Stimulated activated CD8-positive, alpha-beta memory T cell treated with anti-CD3 and anti-CD28 coated beads, Interleukin-4, amount 100 ng/mL, for 24 hours (primary cell): Measurements from ENCODE around the gene TECPR1.

Source experiments
- DNase-seq: peaks from one replicate; pipeline ENCODE4 v3.0.0-alpha.2; 2020; ENCODE audit warnings: low read depth

Gene TECPR1

DNA sequence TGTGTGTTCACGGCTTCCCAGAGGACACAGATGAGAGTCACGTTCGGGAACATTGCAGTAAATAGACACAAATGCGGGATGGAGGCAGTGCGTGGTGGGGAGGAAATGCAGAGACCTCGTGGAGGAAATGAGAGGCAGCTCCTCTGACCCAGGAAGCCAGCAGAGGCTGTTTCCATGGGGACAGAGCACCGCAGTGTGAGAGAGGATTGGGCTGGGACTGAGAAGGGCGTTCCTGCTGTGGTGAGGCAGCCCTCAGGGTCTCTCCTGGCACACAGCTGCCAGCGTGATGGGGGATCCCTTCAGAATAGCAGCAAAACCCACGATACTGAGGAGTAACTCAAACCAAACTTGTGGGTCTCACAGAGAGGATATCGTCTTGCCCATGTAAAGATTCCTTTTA, 62.5 kb downstream of the TECPR1 start:
- DNase-seq: no peak

DNA sequence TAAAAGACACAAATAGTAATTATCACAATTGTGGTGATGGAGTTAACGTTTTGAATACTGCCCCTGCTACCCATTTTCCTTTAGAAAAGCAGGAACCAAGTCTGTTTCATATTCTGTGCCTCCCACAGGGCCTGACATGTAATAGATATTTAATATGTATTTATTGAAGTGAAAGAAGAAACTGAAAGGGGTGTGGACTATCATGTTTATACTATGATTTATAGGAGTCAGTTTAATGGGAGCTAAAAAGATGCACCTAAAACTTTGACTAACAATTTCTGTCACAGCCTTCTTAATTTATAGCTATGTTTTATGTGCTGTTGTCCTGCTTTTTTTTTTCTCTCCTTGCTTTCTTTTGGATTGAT, 64.9 kb downstream of the TECPR1 start:
- no peak for DNase-seq

DNA sequence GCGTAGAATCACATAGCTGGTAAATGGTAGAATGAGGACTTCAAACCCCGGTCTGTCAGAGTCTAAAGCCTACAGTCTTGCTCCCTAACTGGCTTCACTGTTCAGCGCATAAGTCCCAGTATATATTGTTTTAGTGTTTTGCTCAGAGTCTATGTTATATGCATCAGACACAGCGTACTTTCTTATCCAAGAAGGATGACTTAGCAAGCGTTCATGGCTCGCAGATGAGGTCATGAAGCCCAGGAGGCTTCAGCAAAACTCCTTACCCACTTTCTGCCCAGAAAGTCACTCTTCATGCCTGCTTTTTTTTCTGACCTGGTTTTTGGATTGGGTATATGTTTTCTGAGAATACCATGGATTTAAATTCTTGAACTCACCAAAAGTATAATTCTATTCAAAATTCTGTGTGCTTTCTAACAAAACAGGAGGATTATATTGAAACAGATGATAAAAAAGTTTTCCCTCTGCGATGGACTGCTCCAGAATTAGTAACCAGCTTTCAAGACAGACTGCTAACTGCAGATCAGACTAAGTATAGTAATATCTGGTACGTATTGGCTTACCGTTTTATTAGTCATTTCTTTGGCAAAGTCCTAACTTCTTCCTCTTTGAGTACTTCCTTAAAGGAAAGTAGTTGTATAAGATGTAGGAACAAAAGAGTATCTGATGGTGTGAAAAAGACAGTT, 65.4 kb downstream of the TECPR1 start:
- DNase-seq: no peak

DNA sequence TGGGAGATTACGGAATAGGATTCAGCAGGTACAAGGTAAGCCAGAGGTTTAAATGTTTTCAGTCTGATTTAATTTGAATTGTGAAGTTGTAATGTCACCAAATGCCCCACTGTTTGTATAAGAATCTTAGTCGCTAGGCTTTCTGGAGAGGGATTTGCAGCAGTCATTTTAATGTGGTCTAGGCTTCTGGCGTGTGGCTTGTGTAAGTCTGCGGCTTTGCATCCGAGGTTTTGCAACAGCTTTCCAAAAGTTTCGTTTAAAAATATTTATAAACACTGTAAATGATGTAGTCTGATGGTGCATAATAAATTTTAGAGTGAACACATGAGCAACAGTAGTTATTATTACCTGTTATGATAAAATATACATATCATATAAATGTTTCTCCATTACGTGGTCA, 66.9 kb downstream of the TECPR1 start:
- DNase-seq: no peak

DNA sequence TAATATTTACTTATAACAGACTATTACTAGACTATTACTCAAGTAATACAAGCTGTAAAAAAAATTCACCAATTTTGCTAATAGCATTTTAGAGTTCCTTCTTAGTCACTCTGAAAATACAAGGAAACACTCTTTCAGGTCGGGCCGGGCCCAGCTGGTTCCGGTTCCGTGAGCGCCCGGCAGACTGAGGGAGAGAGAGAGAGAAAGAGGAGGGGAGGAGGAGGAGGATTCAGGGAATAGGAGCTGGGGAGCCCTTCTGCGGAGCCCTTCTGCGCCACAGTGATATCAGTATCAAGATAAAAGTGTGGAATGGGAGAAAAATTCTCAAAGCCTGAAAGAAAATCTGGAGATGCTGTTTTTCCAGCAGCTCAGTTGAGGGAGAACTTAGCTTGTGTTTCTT, 71.3 kb downstream of the TECPR1 start:
- DNase-seq: no peak

DNA sequence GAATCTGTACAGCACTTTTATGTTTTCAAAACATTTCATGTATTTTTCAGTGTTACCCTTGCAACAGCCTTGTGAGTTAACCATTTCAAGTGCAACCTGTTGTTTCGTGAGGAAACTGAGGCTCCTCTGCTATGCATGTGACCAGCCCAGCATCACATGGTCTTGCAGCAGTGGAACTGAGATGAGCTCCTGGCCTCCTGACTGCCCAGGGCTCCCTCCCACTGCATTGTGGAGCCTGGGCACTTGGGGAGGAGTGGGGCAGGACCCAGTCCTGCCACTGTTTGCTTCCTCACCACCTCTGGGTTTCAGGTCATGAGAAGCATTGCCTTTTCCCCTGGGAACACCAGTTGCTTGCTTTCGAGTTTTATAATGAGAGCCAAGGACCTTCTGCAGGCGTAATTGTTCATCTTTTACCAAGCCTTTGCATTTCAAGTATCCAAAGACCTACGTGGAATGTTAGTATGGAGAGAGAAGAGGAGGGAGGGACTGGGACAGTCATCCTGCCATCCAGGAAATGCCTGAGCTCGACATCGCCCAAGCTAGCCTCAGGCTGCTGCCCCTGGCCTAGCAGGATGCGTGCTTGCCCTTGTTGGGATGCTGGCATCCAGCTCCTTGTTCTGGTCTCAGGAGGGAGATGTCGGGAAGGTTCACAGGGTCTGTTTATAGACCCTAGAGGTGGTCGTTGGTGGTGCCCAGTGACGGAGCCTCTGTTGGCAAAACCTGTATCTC, 73.1 kb downstream of the TECPR1 start:
- DNase-seq: no peak

DNA sequence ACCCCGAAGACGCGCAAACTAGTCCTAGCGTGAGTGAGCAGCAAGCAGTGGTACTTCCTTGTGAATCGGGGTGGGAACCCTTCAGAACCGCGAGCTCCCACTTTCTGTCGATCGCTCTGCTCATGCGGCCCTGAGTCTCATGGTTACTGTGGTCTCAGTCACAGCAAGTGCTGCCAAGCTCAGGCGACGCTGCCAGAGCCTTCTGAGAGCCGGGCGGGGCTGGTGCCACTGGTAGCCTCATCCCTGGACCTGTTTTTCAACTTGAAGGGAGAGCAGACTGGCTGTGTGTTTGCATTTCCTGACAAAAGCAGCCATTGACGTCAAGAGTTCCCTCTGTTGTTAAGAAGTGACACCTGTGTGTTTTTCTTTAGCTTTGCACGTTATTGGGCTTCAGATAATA, 73.7 kb downstream of the TECPR1 start:
- no peak for DNase-seq

DNA sequence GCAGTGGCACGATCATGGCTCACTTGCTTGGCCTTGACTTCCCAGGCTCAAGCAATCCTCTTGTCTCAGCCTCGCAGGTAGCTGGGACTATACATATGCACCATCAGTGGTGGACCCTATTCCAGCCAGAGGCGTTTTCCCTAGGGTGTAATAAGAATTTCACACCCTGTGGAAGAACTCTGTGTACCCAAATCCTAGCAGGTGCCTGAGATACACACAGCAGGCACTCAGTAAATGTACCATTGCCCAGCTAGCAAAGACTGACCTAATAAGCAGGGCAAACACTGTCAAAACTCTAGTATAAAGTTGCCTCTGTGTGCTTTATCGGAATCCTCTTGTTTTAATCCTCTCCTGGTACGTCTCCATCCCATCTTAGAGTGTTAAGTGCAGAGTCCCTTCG, 74.5 kb downstream of the TECPR1 start:
- DNase-seq: no peak

DNA sequence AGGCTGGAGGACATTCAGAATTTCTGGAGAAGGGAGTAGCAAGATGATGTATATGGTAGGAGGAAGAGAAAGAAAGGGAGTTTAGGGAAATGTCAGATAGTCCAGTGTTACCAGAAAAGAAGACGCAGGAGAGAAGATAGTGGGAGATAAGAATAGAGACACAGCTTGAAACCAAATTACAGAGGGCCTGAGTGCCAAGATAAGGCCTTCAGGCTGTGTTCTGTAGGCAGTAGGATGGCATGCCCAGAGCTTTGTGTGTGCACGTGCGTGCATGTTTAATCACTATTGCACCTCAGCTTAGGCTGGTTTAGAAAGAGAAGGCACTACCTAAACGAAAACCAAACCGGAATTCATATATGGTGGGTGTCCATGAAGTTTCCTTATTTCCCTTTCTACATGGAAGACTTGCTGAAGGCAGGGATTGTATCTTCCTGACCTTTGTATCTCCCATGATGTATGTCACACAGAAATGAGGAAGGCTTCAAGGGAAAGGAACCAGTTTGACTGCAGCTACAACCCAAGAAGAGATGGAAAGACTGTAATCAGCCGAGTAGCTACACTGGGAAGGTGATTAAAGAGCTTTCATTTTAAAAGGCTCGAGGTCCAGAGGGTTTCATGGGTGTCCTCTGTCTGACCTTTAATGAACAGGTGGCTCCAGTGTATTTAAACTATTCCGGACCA, 76.6 kb downstream of the TECPR1 start:
- no peak for DNase-seq

DNA sequence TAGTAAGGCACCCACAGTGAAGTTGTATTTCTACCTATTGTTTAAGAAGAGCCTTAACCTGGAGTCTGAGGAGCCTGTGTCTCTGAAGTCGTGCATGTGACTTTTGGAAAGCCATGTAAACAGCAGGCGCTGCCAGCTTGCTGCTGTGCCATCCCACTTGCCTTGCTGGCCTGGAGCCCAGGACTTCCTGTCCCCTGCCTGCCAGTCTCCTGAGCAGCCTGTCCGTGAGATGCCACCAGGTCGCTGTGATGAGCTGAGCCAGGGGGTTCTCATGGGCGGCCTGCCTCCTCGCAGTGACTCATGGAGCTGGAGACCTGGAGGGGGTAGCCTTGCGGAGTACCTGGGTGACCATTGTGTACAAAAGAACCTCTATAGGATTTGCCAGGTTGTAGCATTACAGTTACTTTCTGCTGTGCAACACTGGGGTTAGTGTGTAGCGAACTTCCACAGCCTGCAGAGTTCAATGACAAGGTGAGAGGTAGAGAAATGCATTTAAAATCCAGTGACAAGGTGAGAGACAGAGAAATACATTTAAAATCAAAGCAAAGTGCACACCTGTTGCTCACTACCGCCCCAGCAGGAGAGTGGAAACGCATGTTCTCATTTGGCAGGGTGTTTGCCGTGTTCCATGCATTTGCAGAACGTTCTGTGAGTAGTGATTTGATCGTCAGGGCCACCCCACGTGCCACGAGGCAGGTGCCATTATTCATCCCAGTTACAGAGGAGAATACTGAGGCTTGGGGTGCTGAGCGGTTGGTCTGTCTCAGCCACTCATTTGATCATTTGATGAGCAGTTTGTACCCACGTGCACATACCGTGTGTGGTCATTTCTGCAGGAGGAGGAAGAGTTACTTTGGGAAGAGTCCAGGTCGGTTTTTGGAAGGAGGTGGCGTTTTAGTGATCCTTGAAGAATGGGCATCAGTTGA, 77.4 kb downstream of the TECPR1 start:
- DNase-seq: no peak

DNA sequence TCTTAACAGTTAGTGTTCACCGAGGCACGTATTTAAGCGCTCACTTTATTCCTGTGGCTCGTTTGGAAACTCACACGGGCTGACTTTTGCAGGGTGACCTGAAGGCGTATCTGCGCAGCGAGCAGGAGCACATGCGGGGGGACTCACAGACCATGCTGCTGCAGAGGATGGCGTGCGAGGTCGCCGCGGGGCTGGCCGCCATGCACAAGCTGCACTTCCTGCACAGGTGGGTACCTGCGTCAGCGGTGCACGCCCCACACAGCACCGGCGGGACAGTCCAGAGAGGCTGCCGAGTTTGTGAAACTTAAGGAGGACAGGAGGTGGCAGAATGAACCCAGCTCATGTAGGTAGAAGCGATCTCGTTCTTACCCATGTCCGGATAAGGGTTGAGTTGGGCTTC, 80.6 kb downstream of the TECPR1 start:
- DNase-seq: no peak

DNA sequence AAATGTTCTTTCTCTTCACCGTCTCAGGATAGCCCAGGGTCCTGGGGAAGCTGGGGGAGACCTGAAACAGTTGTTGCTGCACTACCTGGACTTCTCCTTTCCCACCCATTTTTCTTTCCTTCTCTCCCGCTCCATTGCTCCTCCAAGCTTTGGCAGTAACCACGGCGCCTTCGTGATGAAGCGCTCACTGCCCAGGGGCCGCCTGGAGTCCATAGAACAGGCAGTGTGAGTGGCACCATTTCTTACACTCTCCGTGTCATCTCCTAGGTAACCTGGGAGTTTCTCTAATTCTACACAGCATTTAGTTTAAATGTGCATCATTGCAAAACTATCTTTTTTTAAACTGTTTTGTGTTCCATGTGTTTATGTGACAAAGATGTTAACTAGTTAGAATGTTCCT, 81.1 kb downstream of the TECPR1 start:
- DNase-seq: no peak

DNA sequence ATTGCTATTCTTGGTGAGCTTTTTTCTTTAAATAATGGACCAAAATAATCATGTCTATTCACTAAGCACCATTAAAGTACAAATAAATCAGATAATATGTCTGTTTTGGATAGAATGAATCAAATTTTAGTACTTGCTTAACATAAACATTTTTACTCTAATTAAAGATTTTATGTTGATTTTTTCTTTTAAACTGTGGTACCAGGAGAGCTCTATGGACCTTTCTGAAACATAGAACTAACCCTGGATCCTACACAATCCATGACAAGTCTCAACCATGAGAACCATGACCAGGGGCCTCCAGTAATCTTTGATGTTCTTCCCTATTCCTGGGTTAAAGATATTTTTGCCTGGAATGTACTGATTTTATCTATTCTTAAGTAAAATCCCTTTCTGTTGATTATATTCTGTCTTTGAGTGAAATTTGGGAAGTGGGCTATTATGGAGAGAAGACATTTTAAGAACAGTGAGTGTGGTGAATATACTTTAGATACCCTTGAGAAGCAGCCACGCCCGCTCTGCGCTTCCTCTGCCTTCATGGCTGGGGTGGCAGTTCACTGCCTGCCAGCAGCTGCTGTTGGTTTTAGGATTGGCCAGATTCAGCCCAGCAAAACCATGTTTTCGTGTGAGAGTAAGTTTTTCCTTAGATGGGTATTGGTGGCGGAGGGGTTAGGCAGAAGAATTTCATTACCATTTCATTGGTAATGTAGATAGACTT, 83.0 kb downstream of the TECPR1 start:
- DNase-seq: no peak

DNA sequence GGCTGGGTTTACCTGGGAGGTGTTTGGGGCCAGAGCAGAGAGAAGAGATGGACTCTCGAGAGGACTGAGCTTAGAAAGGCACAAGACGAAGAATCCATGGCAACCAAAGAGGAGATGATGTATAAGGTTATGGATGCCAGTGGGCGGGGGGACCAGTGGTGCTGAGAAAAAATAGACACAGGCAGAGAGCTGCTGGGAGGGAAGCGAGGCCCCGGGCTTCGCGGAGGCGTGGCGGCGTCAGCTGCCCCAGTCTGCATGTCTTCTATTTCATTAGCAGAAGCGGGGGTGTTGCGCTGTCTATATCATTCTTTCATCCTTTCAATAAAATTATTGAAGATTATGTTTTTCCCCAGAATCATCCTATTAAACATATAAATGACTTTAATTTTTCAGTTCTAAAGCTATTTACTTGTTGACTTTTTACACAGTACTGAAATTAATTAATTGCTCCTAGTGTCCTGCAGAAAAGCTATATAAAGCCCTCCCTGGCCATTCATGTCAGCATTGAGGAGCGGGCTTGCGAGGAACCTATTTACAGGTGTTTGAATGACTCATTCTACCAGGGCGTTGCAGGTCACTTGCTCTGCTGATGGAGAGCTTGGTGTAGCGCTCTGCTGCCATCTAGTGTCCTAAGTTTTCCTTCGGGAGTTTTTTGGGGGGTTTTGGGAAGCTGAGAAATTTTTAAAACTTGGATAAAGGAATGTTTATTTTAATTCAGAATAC, 83.7 kb downstream of the TECPR1 start:
- DNase-seq: peak; percentile 34

DNA sequence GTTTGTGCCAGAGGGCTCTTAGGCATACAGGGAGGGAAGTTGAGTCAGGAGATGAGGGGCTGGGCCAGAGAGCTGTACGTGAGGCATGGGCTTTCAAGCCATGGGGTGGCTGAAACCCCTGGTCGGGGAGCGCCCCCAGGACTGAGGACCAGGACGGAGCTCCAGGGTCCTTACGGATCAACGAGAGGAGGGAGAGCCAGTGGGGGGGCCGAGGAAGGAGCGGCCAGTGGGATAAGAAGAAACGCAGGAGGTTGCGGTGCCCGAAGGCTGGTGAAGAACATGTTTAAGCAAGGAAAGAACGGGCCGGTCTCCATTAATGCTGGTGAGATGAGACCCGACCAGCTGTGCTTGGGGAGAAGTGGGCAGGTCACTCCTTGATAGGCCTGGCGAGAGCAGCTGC, 84.4 kb downstream of the TECPR1 start:
- DNase-seq: no peak

DNA sequence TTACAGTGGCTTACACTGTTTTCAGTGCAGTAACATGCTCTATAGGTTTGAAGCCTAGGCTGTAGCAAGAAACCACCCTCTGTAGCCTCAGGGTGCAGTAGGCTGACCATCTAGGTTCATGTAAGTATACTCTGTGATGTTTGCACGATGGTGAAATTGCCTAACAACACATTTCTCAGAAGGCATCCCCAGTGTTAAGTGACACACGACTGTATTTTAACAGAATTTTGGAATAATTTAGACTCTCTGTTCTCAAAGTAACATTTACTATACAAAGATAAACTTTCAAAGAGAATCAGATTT, 85.4 kb downstream of the TECPR1 start:
- no peak for DNase-seq

DNA sequence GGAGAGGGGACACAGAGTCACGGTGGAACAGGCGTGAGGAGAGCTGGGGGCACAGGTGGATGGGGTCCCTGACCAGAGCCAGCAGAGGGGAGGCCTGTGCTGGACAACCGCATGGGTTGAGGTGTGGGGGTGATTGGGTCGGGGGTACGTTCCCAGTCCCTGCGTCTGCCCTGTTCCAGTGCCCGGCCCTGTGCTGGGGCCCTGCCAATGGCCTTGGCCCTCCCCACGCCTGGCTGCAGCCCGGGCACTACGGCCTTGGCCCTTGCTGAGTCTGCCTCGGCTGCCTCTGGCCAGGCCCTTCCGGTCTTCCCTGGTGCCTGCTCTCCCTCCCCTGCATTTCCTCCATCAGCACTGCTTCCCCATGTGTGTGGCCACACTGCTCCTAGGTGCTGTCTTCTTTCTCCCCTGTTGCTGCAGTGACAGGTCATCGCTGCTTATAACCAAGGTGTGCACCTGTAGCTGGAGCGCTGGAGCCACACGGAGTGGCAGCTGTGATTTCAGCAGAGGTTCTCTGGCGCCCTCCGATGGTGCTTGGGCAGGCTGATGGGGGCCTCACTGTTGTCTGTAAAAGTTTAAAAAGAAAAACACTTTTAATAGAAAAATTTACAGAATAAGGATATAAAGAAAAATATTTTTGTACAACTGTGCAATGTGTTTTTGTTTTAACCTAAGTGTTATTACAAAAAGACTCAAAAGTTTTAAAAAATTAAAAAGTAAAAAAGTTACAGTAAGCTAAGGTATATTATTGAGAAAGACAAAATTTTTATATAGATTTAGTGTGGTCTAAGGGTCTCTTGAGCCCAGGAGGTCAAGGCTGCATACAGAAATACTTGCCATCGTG, 86.0 kb downstream of the TECPR1 start:
- DNase-seq: peak; percentile 17
